Activated T-helper 1 cell treated with anti-CD3 and anti-CD28 coated beads, Interleukin-2, amount 50 U/mL, for 16 hours (primary cell): Measurements from ENCODE around the gene FAM20B.
"Not testable (repeated sequence)": the region's sequence is repeated elsewhere in the genome, so short reads cannot be mapped to it uniquely, and the experiment has no call there.

Source experiments
- DNase-seq, 2 donors: peaks; one replicate each; pipeline ENCODE4 v3.0.0-alpha.2; 2020; ENCODE audit warnings: low read depth in 1 of 2, low spot score in 1 of 2

Gene FAM20B, protein sequence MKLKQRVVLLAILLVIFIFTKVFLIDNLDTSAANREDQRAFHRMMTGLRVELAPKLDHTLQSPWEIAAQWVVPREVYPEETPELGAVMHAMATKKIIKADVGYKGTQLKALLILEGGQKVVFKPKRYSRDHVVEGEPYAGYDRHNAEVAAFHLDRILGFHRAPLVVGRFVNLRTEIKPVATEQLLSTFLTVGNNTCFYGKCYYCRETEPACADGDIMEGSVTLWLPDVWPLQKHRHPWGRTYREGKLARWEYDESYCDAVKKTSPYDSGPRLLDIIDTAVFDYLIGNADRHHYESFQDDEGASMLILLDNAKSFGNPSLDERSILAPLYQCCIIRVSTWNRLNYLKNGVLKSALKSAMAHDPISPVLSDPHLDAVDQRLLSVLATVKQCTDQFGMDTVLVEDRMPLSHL

DNA sequence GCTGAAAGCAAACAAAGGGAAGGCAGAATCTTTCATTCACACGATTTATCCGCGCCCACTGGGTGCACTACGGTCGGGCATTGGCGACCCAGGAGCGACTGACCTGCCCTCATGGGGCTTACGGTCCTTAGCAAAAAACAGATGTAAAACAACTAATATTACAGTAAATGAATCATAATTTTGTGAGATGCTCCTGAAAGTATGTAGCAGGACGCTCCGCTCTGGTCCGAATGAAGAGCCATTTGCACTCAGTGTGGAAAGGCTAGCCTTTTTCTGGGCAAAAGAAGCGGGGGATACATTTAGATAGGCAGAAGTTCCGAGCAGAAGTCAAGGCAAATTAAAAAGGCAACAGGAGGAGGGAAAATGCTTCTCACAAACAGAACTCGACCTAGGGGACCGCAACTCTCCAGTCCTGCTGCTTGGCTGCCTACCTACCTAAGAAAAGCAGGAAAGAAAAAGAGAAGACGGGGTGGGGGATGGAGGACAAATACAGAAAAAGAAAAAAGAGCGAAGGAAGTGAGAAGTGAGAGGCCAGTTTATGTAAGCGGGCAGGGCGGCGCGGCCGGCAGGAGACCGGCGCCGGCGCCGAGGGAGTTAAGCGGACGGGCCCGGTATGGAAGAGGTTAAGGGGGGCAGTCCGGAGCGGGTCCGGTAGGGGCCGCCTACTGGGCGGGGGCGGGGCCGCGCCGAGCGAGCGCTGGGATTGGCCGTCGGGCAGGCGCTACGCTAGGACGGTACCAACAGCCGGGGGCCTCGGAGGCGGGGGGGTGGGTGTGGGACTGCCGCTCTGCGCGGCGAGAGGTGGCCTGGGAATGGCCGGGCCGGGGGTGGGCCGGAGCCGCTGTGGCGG, at the start of gene FAM20B:
FAM20B (plus strand) TSS at position 770 of the 850 bp plus-strand sequence. CDS start 17,954 bp downstream, outside the sequence.
- peak; percentile 84 to 89 for DNase-seq

DNA sequence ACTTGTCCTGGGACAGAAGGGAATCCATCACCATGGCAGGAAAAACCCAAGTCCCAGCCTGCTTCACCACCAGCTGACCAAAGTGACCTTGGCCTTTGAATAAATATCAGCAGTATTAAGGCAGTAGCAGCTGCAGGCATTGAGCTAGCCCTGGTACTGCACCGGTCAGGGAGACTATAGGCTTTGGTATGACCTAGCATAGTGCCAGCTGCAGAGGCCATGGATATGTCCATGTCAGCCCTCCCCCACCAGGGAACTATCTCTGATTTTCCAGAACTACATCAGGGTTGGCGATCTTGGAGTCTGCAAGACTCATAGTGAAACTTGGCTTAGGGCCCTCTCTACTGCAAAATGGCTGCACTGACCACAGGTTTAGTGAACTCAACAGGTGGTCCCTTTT, 49.2 kb upstream of the FAM20B start:
- no peak for DNase-seq

DNA sequence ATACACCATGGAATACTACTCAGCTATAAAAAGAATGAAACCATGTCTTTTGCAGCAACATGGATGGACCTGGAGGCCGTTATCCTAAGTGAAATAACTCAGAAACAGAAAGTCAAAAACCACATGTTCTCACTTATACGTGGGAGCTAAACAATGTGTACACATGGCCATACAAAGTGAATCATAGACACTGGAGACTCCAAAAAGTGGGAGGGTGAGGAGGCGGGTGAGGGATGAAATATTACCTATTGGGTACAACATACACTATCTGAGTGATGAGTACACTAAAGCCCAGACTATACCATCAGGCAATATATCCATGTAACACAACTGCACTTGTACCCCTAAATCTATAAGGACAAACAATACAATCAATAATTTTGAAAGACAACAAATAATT, 39.5 kb upstream of the FAM20B start:
- no peak for DNase-seq

DNA sequence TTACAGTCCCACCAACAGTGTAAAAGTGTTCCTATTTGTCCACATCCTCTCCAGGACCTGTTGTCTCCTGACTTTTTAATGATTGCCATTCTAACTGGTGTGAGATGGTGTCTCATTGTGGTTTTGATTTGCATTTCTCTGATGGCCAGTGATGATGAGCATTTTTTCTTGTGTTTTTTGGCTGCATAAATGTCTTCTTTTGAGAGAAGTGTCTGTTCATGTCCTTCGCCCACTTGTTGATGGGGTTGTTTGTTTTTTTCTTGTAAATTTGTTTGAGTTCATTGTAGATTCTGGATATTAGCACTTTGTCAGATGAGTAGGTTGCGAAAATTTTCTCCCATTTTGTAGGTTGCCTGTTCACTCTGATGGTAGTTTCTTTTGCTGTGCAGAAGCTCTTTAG, 37.5 kb upstream of the FAM20B start:
- not testable (repeated sequence) for DNase-seq

DNA sequence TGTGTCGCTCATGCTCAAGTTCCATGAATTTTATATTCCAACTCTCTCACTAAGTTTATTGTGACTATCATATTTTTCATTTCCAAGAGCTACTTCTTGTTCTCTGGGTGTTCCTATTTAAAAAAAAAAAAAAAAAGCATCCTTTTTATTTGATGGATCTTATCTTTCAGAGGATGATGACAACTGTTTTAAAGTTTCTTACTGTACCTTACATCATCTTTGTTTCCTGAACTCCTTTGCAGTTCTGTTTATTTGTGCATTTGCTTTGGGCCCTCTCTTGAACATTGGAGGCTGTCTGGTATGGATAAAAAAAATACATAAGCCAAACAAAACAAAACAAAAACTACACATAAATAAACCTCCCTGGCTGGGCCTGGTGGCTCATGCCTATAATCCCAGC, 32.1 kb upstream of the FAM20B start:
- no peak for DNase-seq

DNA sequence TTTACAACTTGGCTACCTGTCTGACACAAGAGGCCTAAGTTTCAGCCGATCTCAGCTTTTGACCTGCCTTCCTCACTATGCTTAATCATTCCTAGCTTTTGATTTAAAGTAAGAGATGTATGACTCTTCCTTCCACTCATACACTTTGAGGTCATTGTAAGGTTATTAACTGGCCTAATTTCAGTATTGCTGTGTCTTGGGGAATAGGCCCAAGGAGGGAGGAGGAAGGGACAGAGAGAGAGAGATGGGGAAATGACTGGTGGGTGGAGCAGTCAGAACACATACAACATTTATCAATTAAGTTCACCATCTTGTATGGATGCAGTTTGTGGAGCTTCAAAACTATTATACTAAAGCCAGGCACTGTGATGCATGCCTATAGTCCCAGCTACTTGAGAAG, 28.3 kb upstream of the FAM20B start:
- no peak for DNase-seq

DNA sequence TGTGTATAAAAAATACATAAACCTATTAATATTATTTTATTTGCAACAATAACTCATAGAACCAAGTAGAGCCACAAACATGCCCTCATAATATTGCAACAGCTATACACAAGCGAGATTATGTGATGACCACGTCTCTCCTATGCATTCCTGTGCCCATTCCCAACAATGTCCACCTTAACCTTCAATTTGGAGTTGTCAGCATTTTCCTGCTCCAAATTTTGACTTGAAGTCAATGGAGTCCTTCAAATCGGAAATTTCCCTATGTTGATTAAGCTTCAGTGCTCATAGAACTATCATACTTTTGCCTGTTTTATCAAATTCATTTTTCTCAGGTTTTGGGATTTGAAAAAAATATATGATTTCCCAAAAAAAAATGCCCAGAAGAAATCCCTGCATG, 27.4 kb upstream of the FAM20B start:
- no peak for DNase-seq

DNA sequence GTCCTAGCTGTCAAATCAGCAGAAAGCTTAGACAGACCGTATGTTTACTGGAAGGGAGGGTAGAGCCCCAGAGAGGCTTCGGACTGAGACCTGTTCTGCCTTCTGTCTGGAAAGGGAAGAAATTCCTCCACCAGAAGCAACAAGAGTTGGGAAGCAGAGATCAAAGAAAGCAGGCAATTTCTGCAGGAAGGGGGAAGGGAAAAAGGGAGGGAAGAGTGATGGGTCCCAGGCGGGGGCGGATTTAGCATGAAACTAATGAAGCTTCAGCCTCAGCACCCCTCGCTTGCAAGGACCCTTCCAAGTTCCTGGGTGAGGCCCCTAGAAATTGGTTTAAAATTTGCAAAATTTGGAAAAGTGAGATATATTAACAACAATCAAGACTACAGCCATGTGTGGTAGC, 26.6 kb upstream of the FAM20B start:
- DNase-seq: no peak

DNA sequence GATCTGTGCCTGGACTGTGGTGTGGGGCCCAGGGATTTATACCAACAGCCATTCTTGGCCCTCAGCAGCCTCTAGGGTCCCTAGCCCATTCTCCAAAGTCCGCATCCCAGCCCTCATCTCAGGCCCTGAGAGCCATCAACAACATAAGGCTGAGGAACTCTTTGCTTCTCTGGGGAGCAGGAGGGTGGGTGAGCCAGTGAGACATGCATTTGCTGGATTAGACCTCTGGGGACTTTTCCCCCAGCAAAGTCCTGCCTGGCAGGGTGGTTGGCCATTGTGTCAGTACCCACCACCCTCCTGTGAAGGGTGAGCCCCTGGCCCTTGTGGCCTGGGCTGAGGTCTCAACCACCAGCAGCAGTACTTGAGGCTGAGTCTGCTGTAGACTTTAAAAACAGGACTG, 24.2 kb upstream of the FAM20B start:
- DNase-seq: no peak

DNA sequence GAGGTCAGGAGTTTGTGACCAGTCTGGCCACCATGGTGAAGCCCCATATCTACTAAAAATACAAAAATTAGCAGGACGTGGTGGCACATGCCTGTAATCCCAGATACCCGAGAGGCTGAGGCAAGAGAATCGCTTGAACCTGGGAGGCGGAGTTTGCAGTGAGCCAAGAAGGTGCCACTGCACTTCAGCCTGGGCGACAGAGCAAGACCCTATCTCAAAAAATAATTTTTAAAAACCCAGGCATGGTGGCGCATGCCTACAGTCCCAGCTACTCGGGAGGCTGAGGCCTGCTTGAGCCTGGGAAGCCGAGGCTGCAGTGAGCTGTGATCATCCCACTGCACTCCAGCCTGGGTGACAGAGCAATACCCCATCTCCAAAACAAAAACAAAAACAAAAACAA, 23.6 kb upstream of the FAM20B start:
- not testable (repeated sequence) for DNase-seq

DNA sequence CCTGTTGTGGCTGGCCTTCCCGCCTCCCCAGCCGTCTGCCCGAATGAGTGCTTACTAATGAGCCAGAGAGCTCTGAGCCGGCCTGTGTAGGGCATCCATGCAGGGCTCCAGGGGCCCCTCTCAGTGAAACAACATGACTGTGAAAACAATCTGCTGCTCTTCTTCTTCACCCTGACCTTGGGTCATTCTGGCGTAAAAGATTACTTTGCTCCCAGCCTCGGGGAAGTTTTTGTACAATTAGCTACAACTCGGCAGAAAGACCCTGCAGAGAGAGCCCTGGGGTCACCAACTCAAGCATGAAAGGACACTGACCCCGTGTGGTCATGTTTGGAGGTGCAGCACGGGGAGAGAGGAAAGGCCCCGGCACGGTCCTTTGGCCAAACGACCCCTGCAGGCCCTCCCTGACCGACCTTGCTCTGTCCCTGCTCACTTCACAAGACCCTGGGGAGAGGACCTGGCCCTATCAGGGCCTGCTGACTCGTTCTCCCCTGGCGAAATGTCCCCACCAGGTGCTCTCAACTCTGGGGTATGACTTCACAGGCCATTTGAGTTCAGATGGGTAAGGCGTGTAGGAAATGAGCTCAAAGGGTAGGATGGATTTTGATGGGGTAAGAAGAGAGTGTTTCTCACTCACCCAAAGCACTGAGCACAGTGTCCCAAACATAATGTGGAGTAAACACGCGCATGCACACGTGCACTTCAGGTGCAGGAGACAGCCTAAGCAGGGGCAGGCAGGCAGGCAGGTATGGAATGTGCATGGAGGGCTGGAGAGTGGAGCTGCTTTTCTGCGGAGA, 22.9 kb upstream of the FAM20B start:
- DNase-seq: peak; percentile 20 to 39

DNA sequence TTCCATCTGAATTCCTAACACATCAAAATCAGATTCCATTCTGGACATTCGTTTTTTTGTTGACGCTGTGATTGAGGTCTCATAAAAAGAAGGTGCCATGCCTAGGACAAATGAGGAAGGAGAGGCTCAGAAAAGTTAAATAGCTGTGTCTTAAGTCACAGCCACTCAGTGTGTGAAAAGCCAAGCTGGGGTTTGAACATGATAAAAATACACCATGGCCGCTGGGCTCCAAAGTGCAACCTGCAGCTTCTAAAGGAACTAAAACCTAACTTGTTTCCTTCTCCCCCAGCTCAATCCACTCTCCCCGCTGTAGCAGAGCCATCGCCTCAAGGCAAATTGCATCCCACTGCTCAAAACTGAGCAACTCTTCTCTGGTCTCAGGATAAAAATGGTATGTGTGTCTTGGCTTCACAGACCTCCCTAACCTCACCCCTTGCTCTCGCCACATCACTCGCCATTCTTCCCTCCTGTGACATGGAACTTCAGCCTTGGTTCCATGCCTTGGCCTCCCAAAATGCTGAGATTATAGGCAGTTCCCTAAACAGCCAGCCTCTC, 22.1 kb upstream of the FAM20B start:
- DNase-seq: no peak

DNA sequence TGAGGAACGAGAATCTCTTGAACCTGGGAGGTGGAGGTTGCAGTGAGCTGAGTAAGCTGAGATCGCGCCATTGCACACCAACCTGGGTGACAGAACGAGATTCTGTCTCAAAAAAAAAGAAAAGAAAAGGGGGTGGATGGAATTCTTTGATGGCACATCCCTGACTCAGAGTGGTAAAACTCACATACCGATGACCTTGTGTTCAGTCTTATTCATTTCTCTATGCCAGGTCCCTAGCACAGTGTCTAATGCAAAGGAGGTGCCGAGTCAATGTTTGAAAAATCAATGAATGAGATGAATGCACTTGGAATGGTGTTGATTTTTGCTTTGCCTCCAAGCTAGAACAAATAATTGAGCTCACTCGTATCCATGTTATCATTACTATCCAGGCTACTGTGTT, 18.5 kb upstream of the FAM20B start:
- no peak for DNase-seq

DNA sequence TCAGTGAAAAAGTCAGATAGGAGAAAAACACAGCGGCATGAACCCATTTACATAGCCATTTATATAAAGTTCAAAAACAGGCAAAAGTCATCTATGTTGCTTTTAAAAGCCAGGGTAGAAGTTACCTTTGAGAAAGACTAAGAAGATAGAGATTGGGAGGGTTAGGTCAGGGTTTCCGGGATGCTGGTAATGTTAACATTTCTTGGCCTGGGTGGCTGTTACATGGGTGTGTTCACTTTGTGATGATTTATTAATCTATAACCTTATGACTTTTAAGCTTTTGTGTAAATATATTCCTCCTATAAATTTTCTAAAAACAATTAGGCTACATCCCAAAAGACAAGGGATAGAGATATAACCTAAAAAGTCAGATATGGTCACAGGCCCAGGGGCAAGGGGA, 15.0 kb upstream of the FAM20B start:
- DNase-seq: no peak

DNA sequence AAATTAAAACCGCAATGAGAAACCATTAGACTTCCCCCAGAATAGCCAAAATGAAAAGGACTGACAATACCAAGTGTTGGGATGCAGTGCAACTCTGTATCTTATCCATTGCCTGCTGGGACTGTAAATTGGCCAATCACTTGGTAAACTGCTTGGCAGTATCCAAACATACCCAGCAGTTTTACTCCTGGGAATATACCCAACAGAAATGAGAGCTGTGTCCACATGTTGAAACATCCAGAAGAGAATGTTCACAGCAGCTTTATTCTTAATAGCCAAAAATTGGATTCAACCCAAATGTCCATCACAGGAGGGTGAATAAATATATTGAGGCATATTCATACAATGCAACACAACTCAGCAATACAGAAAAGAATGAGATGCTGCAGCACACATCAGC, 13.7 kb upstream of the FAM20B start:
- DNase-seq: no peak

DNA sequence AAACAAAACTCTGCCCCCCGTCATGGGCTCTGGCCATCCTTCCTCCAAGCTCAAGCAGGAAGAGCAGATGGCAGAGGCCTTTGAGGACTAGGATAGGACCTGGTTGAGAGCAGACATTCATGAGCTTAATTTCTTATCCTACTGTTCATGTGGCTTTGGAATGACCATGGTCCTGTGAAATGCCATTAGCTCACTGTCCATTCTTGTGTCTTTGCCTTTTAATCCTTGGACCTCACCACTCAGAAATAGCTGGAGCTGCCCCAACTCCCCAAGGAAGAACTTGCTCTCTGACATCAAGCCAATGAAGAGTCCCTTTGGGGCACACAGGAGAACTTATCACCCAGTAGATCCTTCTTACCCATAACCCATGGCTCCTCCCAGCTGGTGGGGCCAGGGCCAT, 11.6 kb upstream of the FAM20B start:
- no peak for DNase-seq

DNA sequence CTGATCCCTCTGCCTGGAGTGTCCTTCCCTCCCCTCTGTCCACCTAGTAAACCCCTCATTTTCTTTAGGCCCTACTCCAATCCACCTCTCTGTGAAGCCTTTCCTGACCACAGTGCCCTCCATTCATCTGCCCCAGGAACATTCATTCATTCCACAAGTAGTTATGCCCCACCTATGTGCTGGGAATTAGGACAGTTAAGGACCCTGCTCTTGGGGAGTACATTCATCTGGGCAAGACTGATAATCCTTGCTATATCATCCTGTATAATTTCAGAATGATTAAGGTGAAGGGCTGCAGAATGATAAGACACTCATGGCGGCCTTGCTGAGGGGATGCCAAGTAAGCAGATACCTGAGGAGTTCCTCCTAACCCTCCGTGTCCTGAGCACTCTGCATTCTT, 10.3 kb upstream of the FAM20B start:
- no peak for DNase-seq

DNA sequence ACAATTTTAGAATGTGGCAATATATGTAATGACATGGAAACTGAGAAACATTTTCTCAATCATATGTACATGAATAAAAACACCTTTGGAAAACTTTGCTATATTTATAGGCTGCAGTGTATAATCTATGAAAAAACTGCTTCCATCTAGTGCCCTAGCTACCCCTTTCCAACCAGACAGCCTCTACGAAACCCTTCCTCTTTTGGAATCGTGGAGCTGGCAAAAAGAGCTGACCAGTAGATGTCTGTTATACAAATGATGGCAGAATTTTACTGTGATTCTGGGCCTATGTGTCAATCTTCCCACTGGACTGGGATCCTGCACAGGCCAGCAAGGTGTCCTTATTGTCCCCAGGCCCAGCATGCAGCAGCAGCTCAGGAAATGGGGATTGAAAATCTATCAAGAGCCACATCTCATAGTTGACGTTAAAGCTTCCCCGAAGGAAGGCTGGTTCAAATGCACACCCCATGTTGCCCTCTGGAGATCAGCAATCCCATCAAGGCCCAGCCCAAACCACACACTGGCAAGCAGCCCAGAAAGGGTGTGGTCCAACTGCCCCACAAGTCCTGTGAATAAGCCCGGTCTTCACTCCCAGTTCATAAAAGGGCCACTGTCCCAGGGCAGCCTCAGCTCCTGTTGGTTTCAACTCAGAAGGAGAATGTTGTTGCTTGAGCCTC, 8.8 kb upstream of the FAM20B start:
- DNase-seq: no peak

DNA sequence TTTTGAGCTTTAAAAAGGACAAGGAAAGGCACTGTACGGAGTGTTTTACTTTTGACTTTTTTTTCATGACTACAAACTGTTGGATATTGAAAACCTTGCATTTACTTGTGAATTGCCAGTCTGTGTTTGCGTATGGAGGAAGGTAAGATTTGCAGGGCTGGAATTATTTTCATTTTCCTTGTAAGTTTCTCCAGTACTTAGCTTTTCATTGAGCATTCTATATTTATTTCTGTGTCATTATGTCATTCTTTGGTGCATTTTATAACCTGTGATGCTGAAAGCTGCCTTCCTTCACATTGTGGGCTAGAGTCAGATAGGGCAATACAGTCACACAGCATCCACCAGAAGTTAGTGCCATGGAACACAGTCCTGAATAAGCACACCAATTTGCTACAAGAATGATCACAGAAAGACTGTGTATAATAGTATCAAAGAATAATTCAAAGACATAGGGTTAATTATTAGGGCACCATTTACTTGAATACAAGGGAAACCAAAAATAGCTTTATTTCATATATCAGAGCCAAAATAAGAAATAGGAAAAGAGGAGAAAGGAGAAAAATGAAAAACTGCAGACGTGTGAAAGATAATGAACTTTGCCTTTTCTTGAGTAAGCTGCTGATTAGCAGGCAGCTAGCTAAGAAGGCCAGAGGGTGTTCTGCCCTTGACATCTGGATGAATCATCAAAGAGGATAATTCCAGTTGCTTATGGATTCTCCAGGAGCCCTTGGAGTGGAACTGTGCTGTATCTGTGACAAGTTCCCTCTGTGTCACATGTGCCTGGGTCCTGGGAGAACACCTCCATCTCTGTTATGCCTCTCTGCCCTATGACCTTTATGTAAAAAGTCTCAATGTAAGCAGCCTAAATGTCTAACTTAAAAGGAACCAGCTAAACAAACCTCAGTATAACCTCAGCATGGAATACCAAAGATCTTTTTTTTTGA, 8.0 kb upstream of the FAM20B start:
- no peak for DNase-seq

DNA sequence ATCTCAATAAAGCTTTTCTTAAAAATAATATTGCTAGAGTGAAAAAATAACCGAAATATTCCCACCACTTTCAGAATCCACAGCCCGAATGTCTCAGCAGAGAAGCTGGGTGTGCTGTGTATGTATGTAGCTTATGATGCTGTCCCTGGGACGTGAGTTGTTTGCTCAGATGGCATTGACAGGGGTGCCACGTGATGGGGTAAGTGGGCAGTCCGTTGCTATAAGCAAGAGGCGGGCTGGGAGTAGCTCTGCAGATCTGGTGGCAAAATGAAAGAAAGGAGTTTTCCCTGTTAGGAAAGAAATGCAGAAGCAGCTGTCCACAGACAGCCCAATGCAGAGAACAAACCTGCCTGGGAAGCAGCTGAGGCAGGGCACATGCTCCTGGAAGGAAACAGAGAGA, 3.8 kb upstream of the FAM20B start:
- no peak for DNase-seq
